ENCODE measurements around the gene SPTLC3.

SPTLC3 gene

GRCh38 chr20:12984069-12984765 is 24.6 kb upstream of the SPTLC3 start:
- in situ Hi-C loops (cut with MboI; ENCODE audit: low pct_unique_long_range_greater_than_20kb, low sequenced_read_pairs, unreplicated experiment), result no loop called here
- TF ChIP-seq CTCF (IDR thresholded peaks at IDR 0.05; ENCODE audit: extremely low read depth, insufficient read depth, missing control alignments), result no peak
- DNase-seq (ENCODE audit: low spot score), result no peak

GRCh38 chr20:12984863-12985262 is 23.9 kb upstream of the SPTLC3 start:
- DNase-seq (ENCODE audit: low spot score), result no peak
- TF ChIP-seq CTCF (IDR thresholded peaks at IDR 0.05; ENCODE audit: extremely low read depth, insufficient read depth, missing control alignments), result no peak
- in situ Hi-C loops (cut with MboI; ENCODE audit: low pct_unique_long_range_greater_than_20kb, low sequenced_read_pairs, unreplicated experiment), result no loop called here

- in situ Hi-C loops (cut with MboI; ENCODE audit: low pct_unique_long_range_greater_than_20kb, low sequenced_read_pairs, unreplicated experiment), result no loop called here
- DNase-seq (ENCODE audit: low spot score), result no peak
- no peak for TF ChIP-seq CTCF (IDR thresholded peaks at IDR 0.05; ENCODE audit: extremely low read depth, insufficient read depth, missing control alignments)
Observed at GRCh38 chr20:12987261-12987660, 21.5 kb upstream of the SPTLC3 start.

GRCh38 chr20:12989586-12990115 is 19.1 kb upstream of the SPTLC3 start:
- no peak for TF ChIP-seq CTCF (IDR thresholded peaks at IDR 0.05; ENCODE audit: extremely low read depth, insufficient read depth, missing control alignments)
- no peak for DNase-seq (ENCODE audit: low spot score)
- in situ Hi-C loops (cut with MboI; ENCODE audit: low pct_unique_long_range_greater_than_20kb, low sequenced_read_pairs, unreplicated experiment), result no loop called here

GRCh38 chr20:12997128-12997655 is 11.6 kb upstream of the SPTLC3 start:
- in situ Hi-C loops (cut with MboI; ENCODE audit: low pct_unique_long_range_greater_than_20kb, low sequenced_read_pairs, unreplicated experiment), result no loop called here
- DNase-seq (ENCODE audit: low spot score), result no peak
- no peak for TF ChIP-seq CTCF (IDR thresholded peaks at IDR 0.05; ENCODE audit: extremely low read depth, insufficient read depth, missing control alignments)

- in situ Hi-C loops (cut with MboI; ENCODE audit: low pct_unique_long_range_greater_than_20kb, low sequenced_read_pairs, unreplicated experiment), result no loop called here
- no peak for DNase-seq (ENCODE audit: low spot score)
- TF ChIP-seq CTCF (IDR thresholded peaks at IDR 0.05; ENCODE audit: extremely low read depth, insufficient read depth, missing control alignments), result no peak
Observed at GRCh38 chr20:12998046-12998445, 10.7 kb upstream of the SPTLC3 start.
